Mucosa of descending colon (tissue), 3 donors: ENCODE results near the gene KLHL30. TPM values are rescaled to one million over a fixed set of nuclear protein-coding genes. Genes with fewer than 3 reads are reported as not detected.

Experiments used
- ATAC-seq: fragments of 200-7000 bp; cut with Tn5 transposase; one replicate; pipeline ENCODE4 v1.9.1; 2020; ENCODE audit warnings: mild to moderate bottlenecking, moderate library complexity
- DNase-seq, 3 donors: peaks; one replicate each; pipeline ENCODE4 v3.0.0-alpha.2; 2020
- H3K36me3 ChIP-seq: fragments of 200-600 bp; one replicate; pipeline ENCODE4 v1.8.0; 2021; ENCODE audit warnings: low read depth, mild to moderate bottlenecking
- H3K4me1 ChIP-seq: fragments of 200-600 bp; one replicate; pipeline ENCODE4 v1.8.0; 2021; ENCODE audit warnings: low read depth, mild to moderate bottlenecking
- H3K4me3 ChIP-seq: fragments of 200-600 bp; one replicate; pipeline ENCODE4 v1.8.0; 2021; ENCODE audit warnings: mild to moderate bottlenecking
- H3K9me3 ChIP-seq: fragments of 200-600 bp; one replicate; pipeline ENCODE4 v1.8.0; 2021; ENCODE audit warnings: mild to moderate bottlenecking
- CTCF ChIP-seq: fragments of 200-600 bp; IDR thresholded peaks from one replicate; pipeline ENCODE4 v1.8.0; 2022; ENCODE audit warnings: antibody characterized with exemption, mild to moderate bottlenecking
- intact Hi-C, 2 donors: fragments of 100-400 bp; cut with DNase I in 1 of 2; cut with micrococcal nuclease in 1 of 2; formaldehyde crosslinking; loops; one replicate each; pipeline versions ENCODE4 v1.11.0 to v1.11.1; 2022; cut with DNase I, micrococcal nuclease
- total RNA-seq, 3 donors: library from RNA; stranded (reverse); fragmentation: NEBNext Ultra II Directional in 2 of 3; extraction: Animal tissue kit (Norgen Biotek cat#: 25700) in 2 of 3; gene quantifications; one replicate each; pipeline versions ENCODE4 v1.2.1 to v1.2.4, GENCODE V29; 2021 to 2023
- donor health status: DM: no; HTN: no; CAD: no; lungs with moderate emphysema.
- donor health status: DM: no; HTN: no; CAD: no.
- donor health status: DM: no; HTN: yes; CAD: no.

KLHL30 gene
- total RNA-seq, 3 donors from 2014 or later: 0.17 to 1.1 (median 0.24) TPM

- Histone ChIP-seq H3K36me3 (peaks cover 17% of the 10 kb centered on the region), H3K4me3 (no peak overlapping the region), H3K4me1 (no peaks in the 10 kb centered on the region), H3K9me3 (no peaks in the 10 kb centered on the region)
- no peak for TF ChIP-seq CTCF
- DNase-seq (no peak), ATAC-seq (no peak)
- intact Hi-C loops: no loop called here
These were observed 42.1 kb downstream of the KLHL30 start for GRCh38 chr2:238180554-238180953.

GRCh38 chr2:238182362-238182761 is 43.9 kb downstream of the KLHL30 start:
- DNase-seq: no peak
- Histone ChIP-seq H3K4me1 (no peaks in the 10 kb centered on the region), H3K9me3 (no peaks in the 10 kb centered on the region), H3K36me3 (peaks cover 25% of the 10 kb centered on the region), H3K4me3 (no peak overlapping the region)
- intact Hi-C loops: no loop called here
- no peak for TF ChIP-seq CTCF
- ATAC-seq: no peak

GRCh38 chr2:238183821-238184220 is 45.4 kb downstream of the KLHL30 start:
- Histone ChIP-seq H3K36me3 (peaks cover 25% of the 10 kb centered on the region), H3K9me3 (no peaks in the 10 kb centered on the region), H3K4me3 (no peak overlapping the region), H3K4me1 (no peaks in the 10 kb centered on the region)
- no peak for TF ChIP-seq CTCF
- intact Hi-C loops: no loop called here
- DNase-seq (no peak), ATAC-seq (no peak)

GRCh38 chr2:238187618-238188548 is 49.4 kb downstream of the KLHL30 start:
- intact Hi-C loops: no loop called here

GRCh38 chr2:238190445-238190844 is 52.0 kb downstream of the KLHL30 start:
- peaks cover 24% of the 10 kb centered on the region for H3K36me3 ChIP-seq

More at GRCh38 chr2:238187618-238188548, 49.4 kb downstream of the KLHL30 start:
- Histone ChIP-seq H3K36me3 (peaks cover 25% of the 10 kb centered on the region), H3K9me3 (no peaks in the 10 kb centered on the region), H3K4me3 (no peak overlapping the region), H3K4me1 (no peaks in the 10 kb centered on the region)
- TF ChIP-seq CTCF: no peak
- DNase-seq (no peak), ATAC-seq (no peak)

More at GRCh38 chr2:238190445-238190844, 52.0 kb downstream of the KLHL30 start:
- intact Hi-C loops: no loop called here
- H3K4me1 ChIP-seq: no peaks in the 10 kb centered on the region
- DNase-seq (no peak), ATAC-seq (no peak)
- no peaks in the 10 kb centered on the region for H3K9me3 ChIP-seq
- TF ChIP-seq CTCF: no peak
- H3K4me3 ChIP-seq: no peak overlapping the region

Other genes starting within 250 kb of the KLHL30 start
- 10 to 100 TPM; 36.0 to 47.7 (median 40.4) TPM for gene UBE2F, start 171.7 kb upstream of the KLHL30 start, total RNA-seq
- gene SCLY, start 77.7 kb upstream of the KLHL30 start, total RNA-seq: 10 to 100 TPM; 11.2 to 19.8 (median 19.5) TPM
- gene ESPNL, start 38.3 kb upstream of the KLHL30 start, total RNA-seq: under 1 TPM; 0.23 to 0.63 (median 0.47) TPM
- under 1 TPM; 0.38 to 0.58 (median 0.51) TPM for gene ERFE, start 20.3 kb downstream of the KLHL30 start, total RNA-seq
- gene ILKAP, start 65.0 kb downstream of the KLHL30 start, total RNA-seq: 10 to 100 TPM; 33.2 to 55.7 (median 39.9) TPM
- 10 to 100 TPM; 21.9 to 63.5 (median 25.7) TPM for gene HES6, start 101.4 kb downstream of the KLHL30 start, total RNA-seq
- 10 to 100 TPM; 22.6 to 26.8 (median 22.6) TPM for gene PER2, start 149.9 kb downstream of the KLHL30 start, total RNA-seq
- 10 to 100 TPM; 13.3 to 37.5 (median 16.3) TPM for gene TRAF3IP1, start 181.8 kb downstream of the KLHL30 start, total RNA-seq